ENCODE results near the gene EEF2K. TPM values are rescaled to one million over a fixed set of nuclear protein-coding genes. Genes with fewer than 3 reads are reported as not detected.
A peak's percentile ranks its signal among the peaks of the same experiment; 100 is the strongest.
"Not testable (repeated sequence)": the region's sequence is repeated elsewhere in the genome, so short reads cannot be mapped to it uniquely, and the experiment has no call there.

EEF2K gene
- total RNA-seq, 1 experiment from 2014 or later = 13.3 TPM

DNA sequence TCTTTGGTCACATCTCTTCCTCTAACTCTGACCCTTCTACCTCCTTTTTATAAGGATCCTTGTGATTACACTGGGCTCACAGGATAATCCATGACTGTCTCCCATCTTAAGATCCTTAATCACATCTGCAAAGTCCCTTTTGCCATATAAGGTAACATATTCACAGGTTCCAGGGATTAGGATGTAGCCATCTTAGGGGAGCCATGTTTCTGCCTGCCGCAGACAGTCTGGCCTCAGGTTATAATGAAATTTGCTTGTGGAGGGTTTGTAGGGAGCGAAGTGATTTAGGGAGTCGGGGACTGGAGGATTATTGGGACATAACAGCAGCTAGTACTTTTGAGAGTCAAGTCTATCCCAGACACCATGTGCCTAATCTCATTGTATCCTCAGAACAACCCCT is 7.7 kb downstream of the EEF2K start:
- no peak for DNase-seq
- Histone ChIP-seq H3K4me3 (ENCODE audit: insufficient read depth, low read depth, low read length) (no peak overlapping the region), H3K27me3 (ENCODE audit: control insufficient read depth, insufficient read depth, low read length) (no peaks in the 10 kb centered on the region), H3K36me3 (replicated peaks; ENCODE audit: control insufficient read depth, insufficient read depth, low read length) (no peaks in the 10 kb centered on the region; the same call in 1 of the 2 replicates)

DNA sequence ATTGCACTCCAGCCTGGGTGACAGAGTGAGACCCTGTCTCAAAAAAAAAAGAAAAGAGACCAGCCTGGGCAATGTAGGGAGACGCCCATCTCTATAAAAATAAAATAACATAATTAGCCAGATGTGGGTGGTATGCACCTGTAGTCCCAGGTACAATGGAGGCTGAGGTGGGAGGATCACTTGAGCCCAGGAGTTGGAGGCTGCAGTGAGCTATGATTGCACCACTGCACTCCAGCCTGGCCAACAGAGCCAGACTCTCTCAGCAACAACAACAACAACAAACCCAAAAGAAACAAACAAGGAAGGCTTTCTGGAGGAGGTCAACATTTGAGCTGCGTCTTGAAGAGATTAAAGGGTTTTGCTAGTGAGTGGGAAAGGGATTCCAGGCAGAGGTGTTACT is 8.3 kb downstream of the EEF2K start:
- no peak for DNase-seq
- no peaks in the 10 kb centered on the region for H3K27me3 ChIP-seq (ENCODE audit: control insufficient read depth, insufficient read depth, low read length)
- H3K36me3 ChIP-seq (replicated peaks; ENCODE audit: control insufficient read depth, insufficient read depth, low read length) = no peaks in the 10 kb centered on the region; the same call in 1 of the 2 replicates
- H3K4me3 ChIP-seq (ENCODE audit: insufficient read depth, low read depth, low read length) = no peak overlapping the region

DNA sequence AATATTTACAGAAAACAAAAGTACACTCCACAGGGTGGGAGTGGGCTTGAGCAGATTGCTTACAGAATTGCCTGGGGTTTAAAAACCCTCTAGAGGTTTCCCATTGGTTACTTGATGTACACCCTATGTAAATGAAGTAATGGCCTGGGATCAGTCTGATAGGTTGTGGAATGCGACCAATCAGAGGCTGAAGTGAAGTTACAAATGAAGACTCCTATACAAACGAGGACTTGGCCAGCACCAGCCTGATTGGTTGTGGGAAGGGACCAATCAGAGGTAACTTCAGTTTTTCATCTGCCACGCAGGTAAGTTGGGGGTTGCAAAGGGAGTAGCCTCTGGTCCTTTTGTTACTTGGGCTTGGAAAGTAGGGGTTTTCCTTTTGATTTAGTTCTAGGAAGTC is 8.8 kb downstream of the EEF2K start:
- DNase-seq = no peak
- H3K36me3 ChIP-seq (replicated peaks; ENCODE audit: control insufficient read depth, insufficient read depth, low read length) = no peaks in the 10 kb centered on the region; the same call in 1 of the 2 replicates

DNA sequence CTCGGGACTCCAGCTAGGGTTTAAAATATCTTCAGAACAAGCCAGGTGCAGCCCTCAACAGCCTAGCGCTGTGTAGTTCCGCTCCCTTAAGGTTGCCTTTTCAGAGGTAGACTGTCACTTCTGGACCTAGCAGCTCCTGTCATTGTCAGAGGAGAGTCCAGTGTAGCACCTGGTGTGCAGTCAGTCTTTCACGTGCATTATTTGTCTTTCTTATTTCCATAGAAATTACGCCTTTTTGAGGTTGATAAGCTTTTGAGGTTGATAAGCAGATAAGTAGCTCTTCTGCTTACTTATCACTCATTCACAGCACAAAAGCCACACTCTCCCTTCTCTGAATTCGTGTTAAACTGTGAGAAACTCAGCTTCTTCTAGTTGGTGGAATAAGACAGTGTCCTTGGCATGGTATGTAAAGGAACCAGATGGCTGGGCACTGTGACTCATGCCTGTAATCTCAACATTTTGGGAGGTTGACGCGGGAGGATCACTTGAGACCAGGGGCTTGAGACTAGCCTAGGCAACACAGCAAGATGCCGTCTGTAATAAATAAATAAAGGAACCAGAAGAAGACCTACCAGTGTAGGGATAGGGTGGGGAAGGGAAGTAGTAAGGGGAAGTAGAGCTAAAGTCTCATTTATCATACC is 10.2 kb downstream of the EEF2K start:
- H3K27me3 ChIP-seq (ENCODE audit: control insufficient read depth, insufficient read depth, low read length) = no peaks in the 10 kb centered on the region
- H3K4me3 ChIP-seq (ENCODE audit: insufficient read depth, low read depth, low read length) = no peak overlapping the region
- no peak for DNase-seq
- H3K36me3 ChIP-seq (replicated peaks; ENCODE audit: control insufficient read depth, insufficient read depth, low read length) = no peaks in the 10 kb centered on the region; the same call in none of the 2 replicates

More for the DNA sequence above, 8.8 kb downstream of the EEF2K start:
- Histone ChIP-seq H3K27me3 (ENCODE audit: control insufficient read depth, insufficient read depth, low read length) (no peaks in the 10 kb centered on the region), H3K4me3 (ENCODE audit: insufficient read depth, low read depth, low read length) (no peak overlapping the region)

DNA sequence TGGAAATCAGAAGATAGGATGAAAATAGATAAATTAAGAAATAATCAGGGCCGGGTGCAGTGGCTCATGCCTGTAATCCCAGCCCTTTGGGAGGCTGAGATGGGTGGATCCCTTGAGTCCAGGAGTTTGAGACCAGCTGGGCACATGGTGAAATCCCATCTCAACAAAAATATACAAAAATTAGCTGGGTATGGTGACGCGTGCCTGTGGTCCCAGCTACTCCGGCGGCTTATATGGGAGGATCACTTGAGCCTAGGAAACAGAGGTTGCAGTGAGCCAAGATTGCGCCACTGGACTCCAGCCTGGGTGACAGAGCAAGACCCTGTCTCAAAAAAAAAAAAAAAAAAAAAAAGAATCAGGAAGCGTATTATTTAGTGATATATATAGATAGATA is 10.8 kb downstream of the EEF2K start:
- not testable (repeated sequence) for DNase-seq; H3K27me3 ChIP-seq (ENCODE audit: control insufficient read depth, insufficient read depth, low read length); H3K36me3 ChIP-seq (replicated peaks; ENCODE audit: control insufficient read depth, insufficient read depth, low read length); H3K4me3 ChIP-seq (ENCODE audit: insufficient read depth, low read depth, low read length)

DNA sequence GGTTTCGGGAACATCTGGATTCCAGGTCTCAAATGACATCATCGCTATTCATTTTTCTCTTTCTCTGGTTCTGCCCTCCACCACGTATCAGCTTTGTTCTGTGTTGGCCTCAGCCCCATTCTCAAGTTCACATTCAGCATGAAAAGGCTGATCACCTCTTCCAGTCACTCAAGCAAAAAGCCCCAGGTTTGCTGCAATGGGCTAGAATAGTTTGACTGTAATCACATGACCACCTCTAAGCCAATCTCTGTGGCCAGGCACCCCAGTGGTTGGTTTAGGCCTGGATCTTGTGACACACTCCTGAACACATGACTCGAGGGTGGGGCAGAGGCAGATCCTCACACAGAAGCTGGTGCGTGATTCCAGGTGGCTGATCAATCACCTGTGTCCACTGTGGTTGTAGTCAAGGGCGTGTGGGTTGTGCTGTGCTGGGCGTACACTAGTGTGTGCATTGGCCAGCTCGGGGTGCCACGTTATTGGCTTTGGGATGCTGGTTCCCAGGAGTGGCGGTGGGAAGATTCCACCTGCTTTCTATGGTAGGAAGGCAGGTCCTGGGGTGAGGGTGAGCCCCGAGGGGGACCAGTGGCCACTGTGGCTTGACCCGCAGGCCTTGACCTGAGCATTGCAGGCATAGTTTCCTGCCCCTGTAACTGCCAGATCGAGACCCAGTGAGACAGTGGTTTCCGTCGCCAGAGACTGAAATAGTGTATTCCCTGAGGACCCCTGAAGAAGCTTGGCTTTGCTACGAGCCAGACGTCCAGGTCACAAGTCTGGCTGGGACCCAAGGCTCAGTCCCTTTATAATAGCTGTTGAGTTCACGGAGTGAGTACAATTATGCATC is 12.0 kb downstream of the EEF2K start:
- H3K27me3 ChIP-seq (ENCODE audit: control insufficient read depth, insufficient read depth, low read length) = no peaks in the 10 kb centered on the region
- H3K36me3 ChIP-seq (replicated peaks; ENCODE audit: control insufficient read depth, insufficient read depth, low read length) = no peaks in the 10 kb centered on the region; the same call in none of the 2 replicates
- DNase-seq = peak; percentile 70
- H3K4me3 ChIP-seq (ENCODE audit: insufficient read depth, low read depth, low read length) = no peak overlapping the region

DNA sequence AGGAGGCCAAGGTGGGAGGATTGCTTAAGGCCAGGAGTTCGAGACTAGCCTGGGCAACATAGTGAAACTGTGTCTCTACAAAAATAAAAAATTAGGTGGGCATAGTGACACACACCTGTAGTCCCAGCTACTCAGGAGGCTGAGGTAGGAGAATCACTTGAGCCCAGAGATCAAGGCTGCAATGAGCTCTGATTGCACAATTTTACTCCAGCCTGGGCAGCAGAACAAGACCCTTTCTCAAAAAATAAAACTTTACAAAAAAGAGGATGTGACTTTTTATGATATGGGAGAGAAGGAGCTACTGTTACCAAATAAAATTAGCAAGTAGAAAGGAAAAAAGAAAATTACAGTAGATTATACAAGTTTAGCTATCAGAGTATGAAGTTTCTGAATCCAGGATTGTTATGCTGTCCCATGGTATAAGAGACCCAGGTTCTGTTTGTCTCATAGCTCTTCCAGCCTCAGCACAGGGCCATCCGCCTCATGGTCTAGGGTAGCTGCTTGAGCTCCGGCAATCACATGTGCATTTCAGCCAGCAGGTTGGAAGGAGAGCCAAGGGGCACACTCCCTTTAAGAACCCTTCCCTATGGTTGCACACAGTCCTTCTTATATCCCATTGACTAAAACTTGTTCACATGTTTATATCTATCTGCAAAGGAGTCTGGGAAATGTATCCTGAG is 13.5 kb downstream of the EEF2K start:
- Histone ChIP-seq H3K4me3 (ENCODE audit: insufficient read depth, low read depth, low read length) (no peak overlapping the region), H3K36me3 (replicated peaks; ENCODE audit: control insufficient read depth, insufficient read depth, low read length) (no peaks in the 10 kb centered on the region; the same call in 1 of the 2 replicates), H3K27me3 (ENCODE audit: control insufficient read depth, insufficient read depth, low read length) (no peaks in the 10 kb centered on the region)
- no peak for DNase-seq

DNA sequence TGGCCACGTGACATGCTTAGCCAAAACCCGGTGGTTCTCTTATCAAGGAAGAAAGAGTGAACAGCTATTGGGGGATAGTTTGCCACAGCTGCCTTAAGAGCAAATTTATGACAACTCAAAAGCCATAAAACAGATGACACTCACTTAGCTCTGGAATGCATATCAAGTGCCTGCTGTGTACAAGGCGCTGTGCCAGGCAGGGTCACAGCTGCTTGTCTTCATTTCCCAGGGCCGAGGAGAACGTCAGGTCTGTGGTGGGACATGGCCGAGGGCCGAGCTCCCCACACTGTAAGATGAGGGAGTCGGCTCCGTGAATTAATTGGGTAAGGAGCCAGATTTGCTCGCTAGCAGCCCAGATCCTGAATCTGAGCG is 14.0 kb downstream of the EEF2K start:
- Histone ChIP-seq H3K4me3 (ENCODE audit: insufficient read depth, low read depth, low read length) (no peak overlapping the region), H3K36me3 (replicated peaks; ENCODE audit: control insufficient read depth, insufficient read depth, low read length) (no peaks in the 10 kb centered on the region; the same call in 1 of the 2 replicates), H3K27me3 (ENCODE audit: control insufficient read depth, insufficient read depth, low read length) (no peaks in the 10 kb centered on the region)
- DNase-seq = no peak

DNA sequence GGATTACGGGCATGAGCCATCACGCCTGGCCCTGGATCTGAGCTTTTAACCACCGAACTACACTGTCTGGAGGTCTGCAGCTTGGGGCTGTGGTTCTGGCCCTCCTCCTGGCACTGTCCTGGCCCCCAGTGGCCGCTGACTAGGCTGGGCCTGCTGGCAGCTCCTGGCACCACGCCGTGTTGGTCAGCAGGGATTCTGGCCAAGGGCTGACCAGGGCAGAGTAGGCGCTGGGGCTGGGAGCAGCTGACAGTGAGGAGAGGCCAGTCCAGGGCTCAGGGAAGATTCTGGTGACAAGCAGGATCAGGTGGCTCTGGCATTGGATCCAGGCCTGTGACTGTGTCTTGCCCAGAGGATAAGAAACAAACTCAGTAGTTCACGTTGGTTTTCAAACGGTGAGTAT is 14.6 kb downstream of the EEF2K start:
- no peak for DNase-seq
- Histone ChIP-seq H3K36me3 (replicated peaks; ENCODE audit: control insufficient read depth, insufficient read depth, low read length) (no peaks in the 10 kb centered on the region; the same call in 1 of the 2 replicates), H3K4me3 (ENCODE audit: insufficient read depth, low read depth, low read length) (no peak overlapping the region), H3K27me3 (ENCODE audit: control insufficient read depth, insufficient read depth, low read length) (no peaks in the 10 kb centered on the region)

DNA sequence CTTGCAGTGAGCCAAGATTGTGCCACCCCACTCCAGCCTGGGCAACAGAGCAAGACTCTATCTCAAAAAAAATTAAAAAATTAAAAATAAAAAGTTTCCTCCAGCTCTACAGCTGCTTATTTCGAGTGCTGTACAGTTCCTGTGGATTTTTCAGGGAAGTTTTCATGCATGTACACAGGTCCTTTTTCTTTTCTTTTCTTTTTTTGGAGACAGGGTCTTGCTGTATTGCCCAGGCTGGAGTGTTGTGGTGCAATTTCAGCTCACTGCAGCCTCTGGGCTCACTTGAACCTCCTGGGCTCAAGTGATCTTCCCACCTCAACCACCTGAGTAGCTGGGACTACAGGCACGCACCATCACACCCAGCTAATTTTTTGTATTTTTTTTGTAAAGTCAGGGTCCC is 15.9 kb downstream of the EEF2K start:
- H3K4me3 ChIP-seq (ENCODE audit: insufficient read depth, low read depth, low read length) = no peak overlapping the region
- H3K36me3 ChIP-seq (replicated peaks; ENCODE audit: control insufficient read depth, insufficient read depth, low read length) = no peaks in the 10 kb centered on the region; the same call in 1 of the 2 replicates
- DNase-seq = no peak
- no peaks in the 10 kb centered on the region for H3K27me3 ChIP-seq (ENCODE audit: control insufficient read depth, insufficient read depth, low read length)

DNA sequence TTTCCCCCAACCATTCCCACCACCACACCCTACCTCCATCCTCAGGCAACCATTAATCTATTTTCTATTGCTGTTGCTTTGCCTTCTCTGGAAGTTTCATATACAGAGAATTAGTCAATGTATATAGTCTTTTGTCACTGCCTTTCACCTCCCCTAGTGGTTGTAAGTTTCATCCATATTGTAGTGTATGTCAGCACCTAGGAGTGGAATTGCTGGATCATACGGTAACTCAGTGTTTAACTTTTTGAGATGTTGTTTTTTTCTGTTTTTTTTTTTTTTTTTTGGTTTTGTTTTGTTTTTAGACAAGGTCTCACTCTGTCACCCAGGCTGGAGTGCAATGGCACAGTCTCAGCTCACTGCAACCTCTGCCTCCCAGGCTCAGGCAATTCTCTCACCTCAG is 16.9 kb downstream of the EEF2K start:
- Histone ChIP-seq H3K27me3 (ENCODE audit: control insufficient read depth, insufficient read depth, low read length) (no peaks in the 10 kb centered on the region), H3K36me3 (replicated peaks; ENCODE audit: control insufficient read depth, insufficient read depth, low read length) (no peaks in the 10 kb centered on the region; the same call in 1 of the 2 replicates), H3K4me3 (ENCODE audit: insufficient read depth, low read depth, low read length) (no peak overlapping the region)
- no peak for DNase-seq

DNA sequence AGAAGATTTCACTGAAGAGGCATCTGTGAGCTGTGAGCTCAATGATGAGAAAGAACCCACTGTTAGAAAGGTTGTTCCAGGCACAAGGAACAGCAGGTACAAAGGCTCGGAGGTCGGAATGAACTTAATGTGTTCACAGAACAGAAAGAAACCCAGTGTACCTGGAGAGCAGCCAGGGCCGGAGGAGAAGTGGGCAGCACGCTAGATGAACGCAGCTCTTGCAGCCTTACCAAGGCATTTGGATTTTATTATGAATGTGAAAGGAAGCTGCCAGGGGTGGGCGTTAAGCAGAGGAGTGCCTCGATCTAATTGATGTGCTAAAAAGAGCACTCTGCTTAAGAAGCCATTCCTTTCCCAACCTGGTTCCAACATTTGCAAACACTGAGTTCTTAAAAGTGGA is 19.0 kb downstream of the EEF2K start:
- Histone ChIP-seq H3K4me3 (ENCODE audit: insufficient read depth, low read depth, low read length) (no peak overlapping the region), H3K36me3 (replicated peaks; ENCODE audit: control insufficient read depth, insufficient read depth, low read length) (no peaks in the 10 kb centered on the region; the same call in none of the 2 replicates), H3K27me3 (ENCODE audit: control insufficient read depth, insufficient read depth, low read length) (no peaks in the 10 kb centered on the region)
- peak; percentile 57 for DNase-seq

DNA sequence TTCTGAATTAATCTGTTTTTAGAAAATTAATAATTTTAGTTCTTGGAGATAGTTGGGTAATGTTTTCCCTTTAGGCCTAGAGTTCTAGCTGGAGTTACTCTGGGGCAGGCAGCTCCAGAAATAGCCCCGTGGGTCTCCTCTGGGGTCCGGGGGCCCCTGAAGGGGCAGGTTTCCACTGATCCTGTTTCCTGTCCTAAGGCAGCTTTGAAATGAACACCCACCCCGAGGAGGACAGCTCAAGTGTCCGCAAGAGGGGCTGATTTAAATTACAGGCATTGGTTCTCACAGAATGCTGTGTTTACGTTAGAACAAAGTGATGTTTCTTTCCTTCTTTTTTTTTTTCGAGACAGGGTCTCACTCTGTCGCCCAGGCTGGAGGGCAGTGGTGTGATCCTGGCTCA is 23.8 kb downstream of the EEF2K start:
- DNase-seq = no peak
- no peaks in the 10 kb centered on the region; the same call in none of the 2 replicates for H3K36me3 ChIP-seq (replicated peaks; ENCODE audit: control insufficient read depth, insufficient read depth, low read length)
- no peak overlapping the region for H3K4me3 ChIP-seq (ENCODE audit: insufficient read depth, low read depth, low read length)
- no peaks in the 10 kb centered on the region for H3K27me3 ChIP-seq (ENCODE audit: control insufficient read depth, insufficient read depth, low read length)

DNA sequence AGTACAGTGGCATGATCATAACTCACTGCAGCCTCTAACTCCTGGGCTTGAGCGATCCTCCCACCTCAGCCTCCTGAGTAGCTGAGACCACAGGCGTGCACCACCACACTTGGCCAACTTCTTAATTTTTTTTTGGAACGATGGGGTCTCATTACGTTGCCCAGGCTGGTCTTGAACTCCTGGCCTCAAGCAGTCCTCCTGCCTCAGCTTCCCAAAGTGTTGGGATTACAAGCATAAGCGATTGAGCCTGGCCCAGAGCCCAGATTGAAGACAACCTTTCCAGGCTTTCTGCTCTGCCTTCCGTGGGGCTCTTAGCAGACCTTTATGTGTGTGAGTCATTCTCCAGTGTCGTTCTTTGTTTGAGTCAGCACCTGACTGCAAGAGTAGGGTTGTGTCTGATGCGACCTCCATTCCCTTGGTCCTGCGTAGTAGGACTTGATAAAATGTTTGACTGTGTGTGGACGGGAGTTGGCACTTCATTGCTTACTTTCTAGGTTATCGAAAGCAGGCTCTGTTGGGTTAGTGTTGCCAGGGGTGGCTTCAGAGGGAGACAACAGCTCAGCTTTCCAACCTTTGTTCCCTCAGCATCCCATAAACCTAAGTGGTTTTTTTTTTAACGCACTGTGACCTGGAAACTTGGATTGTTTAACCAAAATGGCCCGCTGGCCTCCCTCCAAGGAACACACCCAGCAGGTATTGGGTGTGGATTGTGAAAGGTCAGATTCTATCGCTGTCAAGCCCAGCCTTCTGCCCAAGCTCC is 26.4 kb downstream of the EEF2K start:
- H3K4me3 ChIP-seq (ENCODE audit: insufficient read depth, low read depth, low read length) = no peak overlapping the region
- H3K36me3 ChIP-seq (replicated peaks; ENCODE audit: control insufficient read depth, insufficient read depth, low read length) = no peaks in the 10 kb centered on the region; the same call in none of the 2 replicates
- DNase-seq = no peak
- H3K27me3 ChIP-seq (ENCODE audit: control insufficient read depth, insufficient read depth, low read length) = no peaks in the 10 kb centered on the region
